Small intestine (tissue), 7 donors: ENCODE results near the gene EPS8L2. TPM values are rescaled to one million over a fixed set of nuclear protein-coding genes. Genes with fewer than 3 reads are reported as not detected.
"Not testable (repeated sequence)": the region's sequence is repeated elsewhere in the genome, so short reads cannot be mapped to it uniquely, and the experiment has no call there.

Experiments used
- DNase-seq, 2 donors: peaks; one replicate each; pipeline versions ENCODE4 v3.0.0 to v3.0.0-alpha.2; 2013
- FAIRE-seq: peaks from 2 replicates; lab custom pipeline; 2012; peaks lifted over from hg19 to GRCh38; lab: Jason Lieb, UNC
- H3K27ac ChIP-seq, 3 donors: one replicate each; pipeline ENCODE4 v1.5.1; 2013; ENCODE audit warnings: low read length in 2 of 3, mild to moderate bottlenecking in 2 of 3, control low read depth in 1 of 3, inconsistent platforms in 1 of 3, low read depth in 1 of 3, moderate library complexity in 1 of 3
- H3K27me3 ChIP-seq, 3 donors: one replicate each; pipeline ENCODE4 v1.6.1; 2013; ENCODE audit warnings: low read length in 3 of 3, inconsistent platforms in 1 of 3; ENCODE audit not compliant: control insufficient read depth in 3 of 3, insufficient read depth in 3 of 3
- H3K36me3 ChIP-seq, 3 donors: one replicate each; pipeline ENCODE4 v1.6.1; 2013; ENCODE audit warnings: low read length in 3 of 3, inconsistent platforms in 1 of 3, low read depth in 1 of 3, mild to moderate bottlenecking in 1 of 3, moderate library complexity in 1 of 3; ENCODE audit not compliant: control insufficient read depth in 3 of 3, insufficient read depth in 2 of 3
- H3K4me1 ChIP-seq, 3 donors: one replicate each; pipeline ENCODE4 v1.6.1; 2013; ENCODE audit warnings: low read length in 2 of 3, inconsistent platforms in 1 of 3, low read depth in 1 of 3, mild to moderate bottlenecking in 1 of 3, moderate library complexity in 1 of 3; ENCODE audit not compliant: control insufficient read depth in 3 of 3, insufficient read depth in 2 of 3
- H3K4me3 ChIP-seq, 3 donors: one replicate each; pipeline ENCODE4 v1.5.1; 2013; ENCODE audit warnings: low read length in 3 of 3, control low read depth in 1 of 3, inconsistent platforms in 1 of 3, low read depth in 1 of 3, mild to moderate bottlenecking in 1 of 3, moderate library complexity in 1 of 3
- H3K9me3 ChIP-seq, 2 donors: one replicate each; pipeline ENCODE4 v1.6.1; 2013; ENCODE audit warnings: low read depth in 1 of 2, low read length in 1 of 2; ENCODE audit not compliant: control insufficient read depth in 2 of 2, insufficient read depth in 1 of 2
- WGBS, 3 donors: extraction: QIAGEN DNeasy Blood & Tissue Kit; methylation state at CpG; one replicate each; pipeline ENCODE4 v1.1.7; 2013; 5-methylcytosine and 5-hydroxymethylcytosine counted together
- polyA plus RNA-seq, 4 donors: library from polyadenylated mRNA; stranded (reverse) in 3 of 4; unstranded in 1 of 4; fragments of 200-250 nt in 3 of 4; fragments of 120-200 nt in 1 of 4; gene quantifications; one replicate each; pipeline versions ENCODE4 v1.2.1 to v1.2.3, GENCODE V29; 2013
- donor health status: healthy with polysubstance abuse.
- donor health status: control.
- donor health status: control.
- donor health status: Bipolar disorder and iron deficiency.
- donor health status: healthy.

Gene EPS8L2
- polyA plus RNA-seq, 4 donors, result 90.2 to 1,255 (median 670) TPM

- H3K9me3 ChIP-seq, result peaks cover 0 to 7% of the 10 kb centered on the region in 2 donors
- H3K27me3 ChIP-seq, result no peaks in the 10 kb centered on the region
- no peak for FAIRE-seq
- no peak for DNase-seq
- no peak overlapping the region for H3K27ac ChIP-seq
- 94 to 95% (median 94%) methylated on average over 36 of the region's 36 CpGs for WGBS, 3 donors
- H3K36me3 ChIP-seq, result peaks cover 5 to 79% (median 6%) of the 10 kb centered on the region in 3 donors
- H3K4me1 ChIP-seq, result no peaks in the 10 kb centered on the region
- no peak overlapping the region for H3K4me3 ChIP-seq
Measured at GRCh38 chr11:679271-680207, 26.5 kb upstream of the EPS8L2 start.

DNA sequence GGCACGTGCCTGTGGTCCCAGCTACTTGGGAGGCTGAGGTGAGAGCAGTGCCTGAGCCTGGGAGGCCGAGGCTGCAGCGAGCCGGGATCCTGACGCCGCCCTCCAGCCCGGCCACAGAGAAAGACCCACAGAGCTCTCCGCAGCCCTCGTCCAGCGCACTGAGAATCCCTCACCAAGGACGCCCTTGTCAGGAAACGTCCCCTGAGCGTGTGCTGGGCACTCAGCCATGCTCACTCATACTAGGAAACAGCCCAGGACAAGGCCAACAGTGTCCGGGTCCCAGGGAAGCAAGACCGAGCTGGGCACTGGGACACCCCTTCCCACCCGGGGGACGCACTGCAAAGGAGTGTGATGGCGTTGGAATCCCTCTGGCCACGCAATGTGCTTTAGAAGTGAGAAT, 25.6 kb upstream of the EPS8L2 start:
- DNase-seq (no peak), FAIRE-seq (no peak)
- Histone ChIP-seq H3K27ac (no peak overlapping the region), H3K9me3 (peaks cover 0 to 7% of the 10 kb centered on the region in 2 donors), H3K27me3 (no peaks in the 10 kb centered on the region), H3K4me1 (no peaks in the 10 kb centered on the region), H3K4me3 (no peak overlapping the region), H3K36me3 (peaks cover 6 to 79% (median 7%) of the 10 kb centered on the region in 3 donors)
- 83 to 94% (median 93%) methylated on average over 19 of the region's 19 CpGs for WGBS, 3 donors

- H3K4me3 ChIP-seq, result no peak overlapping the region
- H3K36me3 ChIP-seq, result peaks cover 6 to 83% (median 7%) of the 10 kb centered on the region in 3 donors
- 87 to 92% (median 92%) methylated on average over 13 of the region's 13 CpGs for WGBS, 3 donors
- peaks cover 0 to 7% of the 10 kb centered on the region in 2 donors for H3K9me3 ChIP-seq
- no peak for FAIRE-seq
- no peak overlapping the region for H3K27ac ChIP-seq
- no peak for DNase-seq
- no peaks in the 10 kb centered on the region for H3K27me3 ChIP-seq
- H3K4me1 ChIP-seq, result no peaks in the 10 kb centered on the region
Measured at GRCh38 chr11:680970-681369, 25.1 kb upstream of the EPS8L2 start.

DNA sequence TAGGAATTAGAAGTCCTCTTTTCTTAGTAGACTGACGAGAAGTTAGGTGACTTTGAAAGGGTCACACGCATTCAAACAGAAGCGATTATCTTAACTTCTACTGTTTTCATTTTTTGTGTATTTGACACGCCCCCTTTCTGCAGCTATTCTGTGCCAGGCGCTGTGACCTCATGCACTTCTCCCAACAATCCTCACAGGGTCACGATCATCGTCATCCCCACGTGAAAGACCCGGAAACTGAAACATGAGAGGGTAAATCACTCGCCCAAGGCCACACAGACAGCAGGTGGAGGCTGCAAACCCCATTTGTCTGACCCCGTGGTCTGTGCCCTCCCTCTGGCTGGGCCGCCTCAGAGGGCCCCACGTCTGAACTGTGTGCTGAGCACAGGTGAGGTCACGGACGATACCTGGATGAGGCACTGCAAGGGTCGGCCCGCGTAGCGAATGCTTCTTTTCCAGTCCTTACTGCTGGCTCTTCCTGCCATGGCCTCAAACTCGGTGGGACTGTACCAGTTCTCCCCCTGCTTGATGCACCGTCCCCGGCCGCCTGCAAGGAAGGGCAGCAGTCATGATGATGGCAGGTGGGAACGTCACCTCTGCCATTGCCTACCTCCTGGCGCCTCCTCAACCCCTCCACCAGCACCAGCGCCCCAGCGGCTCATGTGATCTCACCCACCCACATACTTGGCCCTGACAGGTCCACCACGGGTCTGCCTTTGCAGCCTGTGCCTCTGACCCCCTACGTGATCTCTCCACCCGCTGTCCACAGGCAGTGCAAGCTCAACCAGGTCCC, 19.4 kb upstream of the EPS8L2 start:
- no peak overlapping the region for H3K4me3 ChIP-seq
- H3K4me1 ChIP-seq, result peaks cover 0 to 10% (median 2%) of the 10 kb centered on the region in 3 donors
- H3K27me3 ChIP-seq, result no peaks in the 10 kb centered on the region
- FAIRE-seq, result no peak
- WGBS, 3 donors, result 89 to 91% (median 90%) methylated on average over 30 of the region's 30 CpGs
- no peak overlapping the region for H3K27ac ChIP-seq
- H3K36me3 ChIP-seq, result peaks cover 9 to 87% (median 10%) of the 10 kb centered on the region in 3 donors
- peaks cover 0 to 7% of the 10 kb centered on the region in 2 donors for H3K9me3 ChIP-seq
- DNase-seq, result no peak

DNA sequence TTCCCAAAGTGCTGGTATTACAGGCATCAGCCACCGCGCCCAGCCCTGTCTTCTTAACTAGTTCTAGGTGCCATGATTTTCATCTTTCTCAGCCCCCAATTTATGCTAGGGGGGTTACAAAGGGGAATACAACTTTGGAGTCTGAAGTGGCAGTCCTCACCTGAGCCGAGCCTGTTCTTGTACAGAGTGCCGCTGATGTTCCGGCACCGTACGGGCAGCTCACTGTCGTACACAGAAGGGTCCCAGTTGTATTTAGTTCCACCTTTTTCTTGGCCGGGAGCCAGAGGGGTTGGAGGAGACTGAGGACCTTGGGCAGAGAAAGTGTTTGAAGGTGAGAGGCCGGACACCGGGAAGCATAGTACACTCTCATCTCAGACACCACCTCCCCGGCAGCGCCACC, 18.3 kb upstream of the EPS8L2 start:
- H3K4me1 ChIP-seq, result peaks cover 0 to 10% (median 3%) of the 10 kb centered on the region in 3 donors
- no peaks in the 10 kb centered on the region for H3K9me3 ChIP-seq
- DNase-seq (no peak), FAIRE-seq (no peak)
- no peaks in the 10 kb centered on the region for H3K27me3 ChIP-seq
- WGBS, 3 donors, result 92 to 93% (median 93%) methylated on average over 13 of the region's 13 CpGs
- H3K36me3 ChIP-seq, result peaks cover 9 to 78% (median 10%) of the 10 kb centered on the region in 3 donors
- no peak overlapping the region for H3K4me3 ChIP-seq
- H3K27ac ChIP-seq, result no peak overlapping the region

GRCh38 chr11:688681-689080, 17.4 kb upstream of the EPS8L2 start:
- no peak overlapping the region for H3K4me3 ChIP-seq
- peaks cover 9 to 77% (median 10%) of the 10 kb centered on the region in 3 donors for H3K36me3 ChIP-seq
- no peak overlapping the region for H3K27ac ChIP-seq
- 82 to 90% (median 82%) methylated on average over 9 of the region's 9 CpGs for WGBS, 3 donors
- no peaks in the 10 kb centered on the region for H3K27me3 ChIP-seq
- peaks cover 0 to 15% (median 6%) of the 10 kb centered on the region in 3 donors for H3K4me1 ChIP-seq
- no peaks in the 10 kb centered on the region for H3K9me3 ChIP-seq
- FAIRE-seq (no peak), DNase-seq (no peak)

DNA sequence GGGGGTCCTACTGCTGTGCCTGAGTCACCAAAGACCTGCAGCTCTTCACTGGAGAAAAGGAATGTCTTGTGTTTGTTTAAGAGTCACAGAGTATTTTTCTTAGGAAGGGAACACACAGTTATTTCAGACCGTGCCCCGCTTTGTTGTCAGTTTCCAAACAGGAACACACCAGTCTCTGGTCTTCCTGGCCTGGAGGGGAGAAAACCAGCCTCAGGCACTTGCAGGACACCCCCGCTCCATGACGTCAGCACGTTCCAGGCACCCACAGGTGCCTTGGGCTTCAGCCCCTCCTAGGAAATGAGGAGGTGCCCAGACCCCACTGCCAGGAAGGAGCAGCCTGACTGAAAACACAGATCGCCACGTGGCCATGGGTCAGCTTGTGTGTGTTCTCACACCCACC, 16.4 kb upstream of the EPS8L2 start:
- H3K9me3 ChIP-seq, result no peaks in the 10 kb centered on the region
- H3K27ac ChIP-seq, result no peak overlapping the region
- FAIRE-seq, result no peak
- H3K4me1 ChIP-seq, result peaks cover 0 to 22% (median 13%) of the 10 kb centered on the region in 3 donors
- no peak overlapping the region for H3K4me3 ChIP-seq
- peaks cover 7 to 71% (median 10%) of the 10 kb centered on the region in 3 donors for H3K36me3 ChIP-seq
- DNase-seq, result no peak
- 90 to 93% (median 92%) methylated on average over 7 of the region's 7 CpGs for WGBS, 3 donors
- no peaks in the 10 kb centered on the region for H3K27me3 ChIP-seq

DNA sequence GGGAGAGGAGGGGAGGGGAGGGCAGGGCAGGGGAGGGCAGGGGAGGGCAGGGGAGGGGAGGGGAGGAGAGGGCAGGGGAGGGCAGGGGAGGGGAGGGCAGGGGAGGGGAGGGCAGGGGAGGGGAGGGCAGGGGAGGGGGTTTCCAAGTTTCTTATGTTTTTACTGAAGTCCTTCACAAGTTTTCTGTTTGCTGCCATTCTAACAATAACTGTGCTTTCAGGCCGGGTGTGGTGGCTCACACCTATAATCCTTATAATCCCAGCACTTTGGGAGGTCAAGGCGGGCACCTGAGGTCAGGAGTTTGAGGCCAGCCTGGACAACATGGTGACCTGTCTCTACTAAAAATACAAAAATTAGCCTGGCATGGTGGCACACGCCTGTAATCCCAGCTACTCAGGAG, 15.8 kb upstream of the EPS8L2 start:
- 91 to 97% (median 95%) methylated on average over 3 of the region's 3 CpGs for WGBS, 3 donors
- not testable (repeated sequence) for H3K9me3 ChIP-seq, H3K27me3 ChIP-seq, DNase-seq, H3K27ac ChIP-seq, H3K4me3 ChIP-seq, FAIRE-seq
- Histone ChIP-seq H3K4me1 (peaks cover 0 to 22% (median 13%) of the 10 kb centered on the region in 3 donors), H3K36me3 (peaks cover 6 to 65% (median 10%) of the 10 kb centered on the region in 3 donors)
